Neural progenitor cell (in vitro differentiated cells): ENCODE measurements around the gene CEP97. TPM values are rescaled to one million over a fixed set of nuclear protein-coding genes. Genes with fewer than 3 reads are reported as not detected.

Experiments used
- DNase-seq: peaks from one replicate; pipeline ENCODE4 v3.0.0-alpha.2; 2016; ENCODE audit warnings: low spot score
- H2AFZ ChIP-seq: fragments of 200-600 bp; sonication (generic); replicated peaks from 2 replicates; pipeline ENCODE4 v1.6.1; 2016; ENCODE audit warnings: antibody characterized with exemption
- H3F3A ChIP-seq: fragments of 200-600 bp; sonication (generic); 2 replicates; pipeline ENCODE4 v1.6.1; 2016; ENCODE audit warnings: antibody characterized with exemption, low read depth
- H3K27ac ChIP-seq: fragments of 200-600 bp; sonication (generic); 2 replicates; pipeline ENCODE4 v1.5.1; 2016; ENCODE audit warnings: mild to moderate bottlenecking
- H3K27me3 ChIP-seq: fragments of 200-600 bp; sonication (generic); 2 replicates; pipeline ENCODE4 v1.6.1; 2016; ENCODE audit warnings: mild to moderate bottlenecking, moderate library complexity
- H3K36me3 ChIP-seq: fragments of 200-600 bp; sonication (generic); 2 replicates; pipeline ENCODE4 v1.5.1; 2016
- H3K4me1 ChIP-seq: fragments of 200-600 bp; sonication (generic); 2 replicates; pipeline ENCODE4 v1.6.1; 2016; ENCODE audit warnings: mixed run types
- H3K4me2 ChIP-seq: fragments of 200-600 bp; sonication (generic); 2 replicates; pipeline ENCODE4 v1.6.1; 2016
- H3K4me3 ChIP-seq: fragments of 200-600 bp; sonication (generic); 2 replicates; pipeline ENCODE4 v1.5.1; 2016
- H3K79me2 ChIP-seq: fragments of 200-600 bp; sonication (generic); 2 replicates; pipeline ENCODE4 v1.6.1; 2016; ENCODE audit warnings: low read depth
- H3K9ac ChIP-seq: fragments of 200-600 bp; sonication (generic); 2 replicates; pipeline ENCODE4 v1.6.1; 2016
- H3K9me3 ChIP-seq: fragments of 200-600 bp; sonication (generic); 2 replicates; pipeline ENCODE4 v1.5.1; 2016; ENCODE audit warnings: low read depth
- H4K20me1 ChIP-seq: fragments of 200-600 bp; sonication (generic); 2 replicates; pipeline ENCODE4 v1.6.1; 2016; ENCODE audit warnings: low read depth
- H3K27ac Mint-ChIP-seq: 3 replicates; pipeline ENCODE4 v1.8.0; 2021; ENCODE audit warnings: mixed read lengths
- H3K27me3 Mint-ChIP-seq: 2 replicates; pipeline ENCODE4 v1.8.0; 2022; ENCODE audit warnings: low read depth, mild to moderate bottlenecking, inconsistent platforms, moderate library complexity, mixed read lengths; ENCODE audit not compliant: insufficient read depth
- H3K36me3 Mint-ChIP-seq: 3 replicates; pipeline ENCODE4 v1.8.0; 2021; ENCODE audit warnings: mixed read lengths
- H3K4me1 Mint-ChIP-seq: 3 replicates; pipeline ENCODE4 v1.8.0; 2021; ENCODE audit warnings: mixed read lengths
- H3K4me3 Mint-ChIP-seq: 3 replicates; pipeline ENCODE4 v1.8.0; 2021; ENCODE audit warnings: mild to moderate bottlenecking, moderate library complexity, mixed read lengths
- H3K9me3 Mint-ChIP-seq: 3 replicates; pipeline ENCODE4 v1.8.0; 2020; ENCODE audit warnings: mixed read lengths
- EZH2 ChIP-seq: fragments of 200-600 bp; sonication (generic); IDR thresholded peaks from 2 replicates; pipeline ENCODE4 v1.6.1; 2017; ENCODE audit warnings: antibody characterized with exemption, mild to moderate bottlenecking, moderate library complexity
- EZH2phosphoT487 ChIP-seq: fragments of 200-600 bp; sonication (generic); IDR thresholded peaks from 2 replicates; pipeline ENCODE4 v1.6.1; 2017; ENCODE audit warnings: antibody characterized with exemption
- total RNA-seq: library from RNA; depleted of rRNA; stranded (reverse); fragments of >200 nt; gene quantifications from 2 replicates; pipeline ENCODE4 v1.2.3, GENCODE V29; 2015; ENCODE audit warnings: low replicate concordance
- TF ChIP-seq, protein P1 (sequence below): fragments of 200-600 bp; sonication (generic); IDR thresholded peaks from 2 replicates; pipeline ENCODE4 v1.5.1; 2017; ENCODE audit warnings: antibody characterized with exemption, mild to moderate bottlenecking

CEP97 gene
- total RNA-seq, 1 donor from 2014 or later: 46.1 TPM

DNA sequence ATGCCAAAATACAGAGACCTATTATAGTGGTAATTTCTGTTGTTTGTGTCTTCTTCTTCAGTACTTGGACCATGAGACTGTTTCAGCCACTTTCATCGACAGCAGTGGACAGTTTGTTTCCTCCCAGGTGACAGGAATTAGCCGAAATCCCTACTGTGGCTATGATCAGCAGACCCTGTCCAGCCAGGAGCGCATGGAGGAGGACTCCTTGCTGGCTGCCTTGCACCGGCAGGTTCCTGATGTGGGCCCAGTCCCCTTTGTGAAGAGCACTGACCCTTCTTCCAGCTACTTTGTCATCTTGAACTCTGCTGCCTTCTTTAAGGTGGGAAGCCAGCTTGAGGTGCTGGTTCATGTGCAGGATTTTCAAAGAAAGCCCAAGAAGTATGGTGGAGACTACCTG, 76.8 kb downstream of the CEP97 start:
- peaks cover 2% of the 10 kb centered on the region for H3K9me3 Mint-ChIP-seq

DNA sequence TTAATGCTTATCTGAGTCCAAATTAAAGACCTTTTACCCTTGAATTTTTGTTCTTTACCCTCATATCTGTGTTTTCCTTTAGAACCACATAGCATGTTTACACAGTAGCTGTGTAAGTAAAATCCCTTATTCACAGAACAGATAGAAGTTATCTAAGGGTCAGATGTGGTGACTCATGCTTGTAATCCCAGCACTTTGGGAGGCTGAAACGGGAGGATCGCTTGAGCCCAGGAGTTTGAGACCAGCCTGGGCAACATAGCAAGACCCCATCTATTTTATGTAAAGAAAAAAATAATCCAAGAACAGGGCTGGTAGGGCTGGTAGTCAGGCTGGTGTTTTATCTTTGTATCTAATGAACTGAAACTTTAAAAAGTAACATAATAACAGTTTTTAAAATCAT, 77.8 kb downstream of the CEP97 start:
- no peak overlapping the region for H3K4me3 ChIP-seq
- H3K36me3 Mint-ChIP-seq: peaks cover 14% of the 10 kb centered on the region
- no peak overlapping the region for H2AFZ ChIP-seq
- DNase-seq: no peak
- H3K27ac ChIP-seq: no peak overlapping the region
- no peaks in the 10 kb centered on the region for H3K4me1 Mint-ChIP-seq
- no peaks in the 10 kb centered on the region for H3K9me3 ChIP-seq
- peaks cover 6% of the 10 kb centered on the region for H3K36me3 ChIP-seq
- H3K4me3 Mint-ChIP-seq: no peak overlapping the region
- no peaks in the 10 kb centered on the region for H4K20me1 ChIP-seq
- H3K27me3 Mint-ChIP-seq: no peaks in the 10 kb centered on the region
- H3K27me3 ChIP-seq: no peaks in the 10 kb centered on the region
- no peak for TF ChIP-seq EZH2
- no peak for TF ChIP-seq EZH2phosphoT487
- TF ChIP-seq, protein P1, sequence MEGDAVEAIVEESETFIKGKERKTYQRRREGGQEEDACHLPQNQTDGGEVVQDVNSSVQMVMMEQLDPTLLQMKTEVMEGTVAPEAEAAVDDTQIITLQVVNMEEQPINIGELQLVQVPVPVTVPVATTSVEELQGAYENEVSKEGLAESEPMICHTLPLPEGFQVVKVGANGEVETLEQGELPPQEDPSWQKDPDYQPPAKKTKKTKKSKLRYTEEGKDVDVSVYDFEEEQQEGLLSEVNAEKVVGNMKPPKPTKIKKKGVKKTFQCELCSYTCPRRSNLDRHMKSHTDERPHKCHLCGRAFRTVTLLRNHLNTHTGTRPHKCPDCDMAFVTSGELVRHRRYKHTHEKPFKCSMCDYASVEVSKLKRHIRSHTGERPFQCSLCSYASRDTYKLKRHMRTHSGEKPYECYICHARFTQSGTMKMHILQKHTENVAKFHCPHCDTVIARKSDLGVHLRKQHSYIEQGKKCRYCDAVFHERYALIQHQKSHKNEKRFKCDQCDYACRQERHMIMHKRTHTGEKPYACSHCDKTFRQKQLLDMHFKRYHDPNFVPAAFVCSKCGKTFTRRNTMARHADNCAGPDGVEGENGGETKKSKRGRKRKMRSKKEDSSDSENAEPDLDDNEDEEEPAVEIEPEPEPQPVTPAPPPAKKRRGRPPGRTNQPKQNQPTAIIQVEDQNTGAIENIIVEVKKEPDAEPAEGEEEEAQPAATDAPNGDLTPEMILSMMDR: no peak
- H3F3A ChIP-seq: no peaks in the 10 kb centered on the region
- no peaks in the 10 kb centered on the region for H3K4me1 ChIP-seq
- peaks cover 2% of the 10 kb centered on the region for H3K9me3 Mint-ChIP-seq
- no peak overlapping the region for H3K9ac ChIP-seq
- H3K79me2 ChIP-seq: peaks cover 3% of the 10 kb centered on the region
- H3K4me2 ChIP-seq: no peak overlapping the region
- H3K27ac Mint-ChIP-seq: no peak overlapping the region

More for the DNA sequence above, 76.8 kb downstream of the CEP97 start:
- no peak overlapping the region for H3K4me3 ChIP-seq
- no peaks in the 10 kb centered on the region for H3K27me3 ChIP-seq
- H3K4me2 ChIP-seq: no peak overlapping the region
- Mint-ChIP-seq H3K36me3 (peaks cover 14% of the 10 kb centered on the region), H3K4me3 (no peak overlapping the region), H3K4me1 (no peaks in the 10 kb centered on the region), H3K27ac (no peak overlapping the region), H3K27me3 (no peaks in the 10 kb centered on the region)
- H3K9ac ChIP-seq: no peak overlapping the region
- no peak overlapping the region for H3K27ac ChIP-seq
- no peaks in the 10 kb centered on the region for H3K4me1 ChIP-seq
- TF ChIP-seq EZH2phosphoT487 (no peak), EZH2 (no peak)
- TF ChIP-seq, protein P1: no peak
- peaks cover 3% of the 10 kb centered on the region for H3K79me2 ChIP-seq
- no peak for DNase-seq
- H4K20me1 ChIP-seq: no peaks in the 10 kb centered on the region
- H3F3A ChIP-seq: no peaks in the 10 kb centered on the region
- H3K9me3 ChIP-seq: no peaks in the 10 kb centered on the region
- peaks cover 6% of the 10 kb centered on the region for H3K36me3 ChIP-seq
- no peak overlapping the region for H2AFZ ChIP-seq

DNA sequence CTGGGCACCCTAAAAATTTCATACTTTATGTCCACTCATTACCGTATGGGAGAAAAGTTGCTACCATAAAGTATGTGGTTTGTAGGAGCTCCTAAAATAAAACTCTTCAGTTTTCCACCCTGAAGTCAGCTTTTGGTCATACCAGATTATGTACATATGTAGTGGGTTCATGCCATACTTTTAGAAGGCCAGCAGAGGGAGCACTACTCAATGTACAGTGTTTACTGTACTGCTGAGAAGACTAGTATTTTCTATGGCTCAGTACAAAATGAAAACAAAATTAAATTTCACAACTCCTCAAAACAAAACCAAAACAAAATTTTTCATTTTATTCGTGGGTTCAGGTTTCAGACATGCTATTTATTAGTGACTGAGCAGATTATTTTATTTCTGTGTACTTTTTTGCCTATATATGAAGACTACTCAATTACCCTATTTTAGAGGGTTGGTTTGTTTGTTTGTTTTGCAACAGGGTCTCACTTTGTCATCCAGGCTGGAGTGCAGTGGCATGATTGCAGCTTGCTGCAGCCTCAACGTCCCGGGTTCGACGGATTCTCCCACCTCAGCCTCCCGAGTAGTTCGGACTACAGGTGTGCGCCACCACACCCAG, 78.9 kb downstream of the CEP97 start:
- Histone ChIP-seq H3K9me3 (no peaks in the 10 kb centered on the region), H2AFZ (no peak overlapping the region), H3K36me3 (peaks cover 6% of the 10 kb centered on the region), H3K79me2 (peaks cover under 1% of the 10 kb centered on the region), H3K4me3 (no peak overlapping the region), H3K4me2 (no peak overlapping the region), H3K27ac (no peak overlapping the region), H3K9ac (no peak overlapping the region), H4K20me1 (no peaks in the 10 kb centered on the region), H3K4me1 (no peaks in the 10 kb centered on the region), H3K27me3 (no peaks in the 10 kb centered on the region), H3F3A (no peaks in the 10 kb centered on the region)
- peaks cover 2% of the 10 kb centered on the region for H3K9me3 Mint-ChIP-seq
- no peak overlapping the region for H3K4me3 Mint-ChIP-seq
- DNase-seq: peak; percentile 77
- no peaks in the 10 kb centered on the region for H3K27me3 Mint-ChIP-seq
- H3K36me3 Mint-ChIP-seq: peaks cover 11% of the 10 kb centered on the region
- H3K27ac Mint-ChIP-seq: no peak overlapping the region
- no peaks in the 10 kb centered on the region for H3K4me1 Mint-ChIP-seq
- no peak for TF ChIP-seq EZH2
- TF ChIP-seq, protein P1: peak; percentile 93
